ENCODE measurements around the gene MARCHF10.

The MARCHF10 gene

GRCh38 chr17:62722625-62723024 is 85.5 kb downstream of the MARCHF10 start:
- Histone ChIP-seq H3K4me3 (no peak overlapping the region), H3K27ac (no peak overlapping the region), H3K4me1 (peaks cover 66% of the 10 kb centered on the region), H3K4me2 (no peak overlapping the region), H3K9ac (no peak overlapping the region), H3K9me3 (peaks cover 14% of the 10 kb centered on the region), H3K27me3 (no peaks in the 10 kb centered on the region), H3K36me3 (no peaks in the 10 kb centered on the region), H4K20me1 (no peaks in the 10 kb centered on the region)
- TF ChIP-seq Cebpa-rat (IDR thresholded peaks at IDR 0.05), result no peak

GRCh38 chr17:62720126-62720850 is 87.8 kb downstream of the MARCHF10 start:
- peak overlapping the region; percentile 46 for H3K4me2 ChIP-seq
- peaks cover 76% of the 10 kb centered on the region for H3K4me1 ChIP-seq
- H3K27ac ChIP-seq, result no peak overlapping the region
- no peaks in the 10 kb centered on the region for H4K20me1 ChIP-seq
- TF ChIP-seq Cebpa-rat (IDR thresholded peaks at IDR 0.05), result no peak
- no peaks in the 10 kb centered on the region for H3K36me3 ChIP-seq
- H3K27me3 ChIP-seq, result no peaks in the 10 kb centered on the region
- peaks cover 14% of the 10 kb centered on the region for H3K9me3 ChIP-seq
- H3K9ac ChIP-seq, result no peak overlapping the region
- no peak overlapping the region for H3K4me3 ChIP-seq

- H3K9me3 ChIP-seq, result peaks cover 14% of the 10 kb centered on the region
- no peaks in the 10 kb centered on the region for H3K27me3 ChIP-seq
- H3K4me2 ChIP-seq, result peak overlapping the region; percentile 46
- H3K4me1 ChIP-seq, result peaks cover 76% of the 10 kb centered on the region
- TF ChIP-seq Cebpa-rat (IDR thresholded peaks at IDR 0.05), result no peak
- H4K20me1 ChIP-seq, result no peaks in the 10 kb centered on the region
- no peaks in the 10 kb centered on the region for H3K36me3 ChIP-seq
- no peak overlapping the region for H3K9ac ChIP-seq
- no peak overlapping the region for H3K4me3 ChIP-seq
- no peak overlapping the region for H3K27ac ChIP-seq
These were observed 88.5 kb downstream of the MARCHF10 start for GRCh38 chr17:62719586-62719985.

- Histone ChIP-seq H3K9me3 (peaks cover 14% of the 10 kb centered on the region), H3K27ac (no peak overlapping the region), H4K20me1 (no peaks in the 10 kb centered on the region), H3K36me3 (no peaks in the 10 kb centered on the region), H3K4me1 (peaks cover 76% of the 10 kb centered on the region), H3K9ac (no peak overlapping the region), H3K27me3 (no peaks in the 10 kb centered on the region), H3K4me3 (no peak overlapping the region), H3K4me2 (peak overlapping the region; percentile 66)
- no peak for TF ChIP-seq Cebpa-rat (IDR thresholded peaks at IDR 0.05)
These were observed 89.7 kb downstream of the MARCHF10 start for GRCh38 chr17:62718429-62718828.

GRCh38 chr17:62717889-62718288 is 90.2 kb downstream of the MARCHF10 start:
- Histone ChIP-seq H3K27ac (peak overlapping the region; percentile 79; the same call in 1 of the 2 replicates), H3K4me1 (peaks cover 81% of the 10 kb centered on the region), H3K36me3 (no peaks in the 10 kb centered on the region), H4K20me1 (no peaks in the 10 kb centered on the region), H3K27me3 (no peaks in the 10 kb centered on the region), H3K4me3 (no peak overlapping the region), H3K9ac (no peak overlapping the region), H3K4me2 (peak overlapping the region; percentile 66), H3K9me3 (peaks cover 14% of the 10 kb centered on the region)
- TF ChIP-seq Cebpa-rat (IDR thresholded peaks at IDR 0.05), result no peak

- Histone ChIP-seq H3K4me2 (peak overlapping the region; percentile 66), H3K36me3 (no peaks in the 10 kb centered on the region), H3K27ac (peak overlapping the region; percentile 79), H3K9ac (no peak overlapping the region), H3K27me3 (no peaks in the 10 kb centered on the region), H4K20me1 (no peaks in the 10 kb centered on the region), H3K4me3 (no peak overlapping the region), H3K4me1 (peaks cover 85% of the 10 kb centered on the region), H3K9me3 (peaks cover 14% of the 10 kb centered on the region)
- TF ChIP-seq Cebpa-rat (IDR thresholded peaks at IDR 0.05), result no peak
These were observed 90.6 kb downstream of the MARCHF10 start for GRCh38 chr17:62717589-62717855.

- H3K4me1 ChIP-seq, result peaks cover 90% of the 10 kb centered on the region
- H3K9ac ChIP-seq, result no peak overlapping the region
- peak overlapping the region; percentile 79 for H3K27ac ChIP-seq
- no peak for TF ChIP-seq Cebpa-rat (IDR thresholded peaks at IDR 0.05)
- H3K36me3 ChIP-seq, result no peaks in the 10 kb centered on the region
- H3K4me3 ChIP-seq, result no peak overlapping the region
- H3K27me3 ChIP-seq, result no peaks in the 10 kb centered on the region
- H3K9me3 ChIP-seq, result peaks cover 14% of the 10 kb centered on the region
- no peaks in the 10 kb centered on the region for H4K20me1 ChIP-seq
- peak overlapping the region; percentile 66 for H3K4me2 ChIP-seq
These were observed 91.1 kb downstream of the MARCHF10 start for GRCh38 chr17:62716834-62717588.

GRCh38 chr17:62715882-62716390 is 92.2 kb downstream of the MARCHF10 start:
- TF ChIP-seq Cebpa-rat (IDR thresholded peaks at IDR 0.05), result no peak
- Histone ChIP-seq H3K9me3 (peaks cover 14% of the 10 kb centered on the region), H3K36me3 (no peaks in the 10 kb centered on the region), H3K27ac (peak overlapping the region; percentile 79), H3K4me1 (peaks cover 95% of the 10 kb centered on the region), H3K4me3 (0 out of 2 replicates have a peak overlapping the region, but pooled peaks have one; percentile 1), H3K9ac (no peak overlapping the region), H4K20me1 (no peaks in the 10 kb centered on the region), H3K4me2 (peak overlapping the region; percentile 66), H3K27me3 (no peaks in the 10 kb centered on the region)

- H3K9ac ChIP-seq, result no peak overlapping the region
- H3K36me3 ChIP-seq, result no peaks in the 10 kb centered on the region
- peaks cover 78% of the 10 kb centered on the region for H3K4me1 ChIP-seq
- peaks cover under 1% of the 10 kb centered on the region for H3K9me3 ChIP-seq
- H4K20me1 ChIP-seq, result no peaks in the 10 kb centered on the region
- peak overlapping the region; percentile 66 for H3K4me2 ChIP-seq
- H3K27ac ChIP-seq, result no peak overlapping the region
- no peaks in the 10 kb centered on the region for H3K27me3 ChIP-seq
- no peak for TF ChIP-seq Cebpa-rat (IDR thresholded peaks at IDR 0.05)
- H3K4me3 ChIP-seq, result no peak overlapping the region
These were observed 93.9 kb downstream of the MARCHF10 start for GRCh38 chr17:62714016-62714777.

Data from BLaER1 (cell line).